H9 (cell line): Measurements from ENCODE around the gene CHPF. TPM values are rescaled to one million over a fixed set of nuclear protein-coding genes. Genes with fewer than 3 reads are reported as not detected.
A peak's percentile ranks its signal among the peaks of the same experiment; 100 is the strongest.

Source experiments
- DNase-seq: peaks from one replicate; pipeline ENCODE4 v3.0.0-alpha.2; 2017
- H2AFZ ChIP-seq: one replicate; pipeline ENCODE4 v1.6.1; 2013; ENCODE audit warnings: mild to moderate bottlenecking, low read length, control low read depth, moderate library complexity
- H2AK5ac ChIP-seq: 2 replicates; pipeline ENCODE4 v1.6.1; 2013; ENCODE audit warnings: low read length, control low read depth, mixed read lengths; ENCODE audit not compliant: insufficient read length
- H2BK120ac ChIP-seq: one replicate; pipeline ENCODE4 v1.6.1; 2013; ENCODE audit warnings: low read depth, mild to moderate bottlenecking, low read length, control low read depth, inconsistent platforms; ENCODE audit not compliant: poor library complexity, severe bottlenecking
- H2BK12ac ChIP-seq: 2 replicates; pipeline ENCODE4 v1.6.1; 2013; ENCODE audit warnings: low read length, control low read depth, mixed read lengths, low read depth; ENCODE audit not compliant: insufficient read length
- H2BK15ac ChIP-seq: 2 replicates; pipeline ENCODE4 v1.6.1; 2013; ENCODE audit warnings: low read depth, low read length, control low read depth
- H2BK20ac ChIP-seq: one replicate; pipeline ENCODE4 v1.6.1; 2013; ENCODE audit warnings: low read depth, mild to moderate bottlenecking, low read length, control low read depth, inconsistent platforms; ENCODE audit not compliant: poor library complexity, severe bottlenecking
- H2BK5ac ChIP-seq: 2 replicates; pipeline ENCODE4 v1.6.1; 2013; ENCODE audit warnings: low read length, control low read depth, mixed read lengths; ENCODE audit not compliant: insufficient read length
- H3K14ac ChIP-seq: 2 replicates; pipeline ENCODE4 v1.6.1; 2013; ENCODE audit warnings: low read length, control low read depth; ENCODE audit not compliant: insufficient read depth
- H3K18ac ChIP-seq: 2 replicates; pipeline ENCODE4 v1.6.1; 2013; ENCODE audit warnings: low read depth, mild to moderate bottlenecking, mixed read lengths, low read length, control low read depth; ENCODE audit not compliant: insufficient read length
- H3K23ac ChIP-seq: 2 replicates; pipeline ENCODE4 v1.6.1; 2013; ENCODE audit warnings: low read length, control low read depth, mixed read lengths, low read depth; ENCODE audit not compliant: insufficient read length
- H3K23me2 ChIP-seq: 2 replicates; pipeline ENCODE4 v1.6.1; 2013; ENCODE audit warnings: low read depth, mild to moderate bottlenecking, mixed read lengths, low read length, control low read depth; ENCODE audit not compliant: insufficient read length, poor library complexity, severe bottlenecking
- H3K27ac ChIP-seq: 2 replicates; pipeline ENCODE4 v1.5.1; 2013; ENCODE audit warnings: low read length, control low read depth, mixed read lengths, low read depth; ENCODE audit not compliant: insufficient read length
- H3K27me3 ChIP-seq: 2 replicates; pipeline ENCODE4 v1.6.1; 2013; ENCODE audit warnings: low read length, control low read depth, inconsistent platforms; ENCODE audit not compliant: insufficient read depth
- H3K4ac ChIP-seq: 2 replicates; pipeline ENCODE4 v1.6.1; 2013; ENCODE audit warnings: low read depth, mild to moderate bottlenecking, control low read depth, inconsistent platforms, low read length, moderate library complexity
- H3K4me1 ChIP-seq: 2 replicates; pipeline ENCODE4 v1.6.1; 2013; ENCODE audit warnings: low read length, control low read depth, inconsistent platforms; ENCODE audit not compliant: insufficient read depth
- H3K4me2 ChIP-seq: 2 replicates; pipeline ENCODE4 v1.6.1; 2013; ENCODE audit warnings: low read length, control low read depth, mixed read lengths; ENCODE audit not compliant: insufficient read length, insufficient read depth
- H3K56ac ChIP-seq: 2 replicates; pipeline ENCODE4 v1.6.1; 2013; ENCODE audit warnings: low read depth, mild to moderate bottlenecking, mixed read lengths, low read length, control low read depth; ENCODE audit not compliant: insufficient read length
- H3K79me1 ChIP-seq: 2 replicates; pipeline ENCODE4 v1.6.1; 2013; ENCODE audit warnings: low read depth, mild to moderate bottlenecking, moderate library complexity, low read length, control low read depth, inconsistent platforms; ENCODE audit not compliant: insufficient read depth, poor library complexity, severe bottlenecking
- H3K79me2 ChIP-seq: 2 replicates; pipeline ENCODE4 v1.6.1; 2013; ENCODE audit warnings: low read length, control low read depth, inconsistent platforms; ENCODE audit not compliant: insufficient read depth
- H3K9ac ChIP-seq: 2 replicates; pipeline ENCODE4 v1.6.1; 2013; ENCODE audit warnings: low read length, control low read depth, mixed read lengths; ENCODE audit not compliant: insufficient read length; ENCODE audit errors: extremely low read depth
- H3K9me3 ChIP-seq: one replicate; pipeline ENCODE4 v1.6.1; 2013; ENCODE audit warnings: low read depth, low read length, inconsistent platforms; ENCODE audit not compliant: control insufficient read depth
- H3T11ph ChIP-seq: one replicate; pipeline ENCODE4 v1.6.1; 2013; ENCODE audit warnings: mild to moderate bottlenecking, low read length, control low read depth, inconsistent platforms
- H4K20me1 ChIP-seq: one replicate; pipeline ENCODE4 v1.6.1; 2013; ENCODE audit not compliant: control insufficient read depth, insufficient read length, insufficient read depth
- H4K5ac ChIP-seq: 2 replicates; pipeline ENCODE4 v1.6.1; 2013; ENCODE audit warnings: low read depth, mild to moderate bottlenecking, mixed read lengths, low read length, control low read depth; ENCODE audit not compliant: insufficient read length
- H4K8ac ChIP-seq: replicated peaks from 2 replicates; pipeline ENCODE4 v1.6.1; 2013; ENCODE audit warnings: low read length, control low read depth, mixed read lengths, low read depth; ENCODE audit not compliant: insufficient read length
- H4K91ac ChIP-seq: 2 replicates; pipeline ENCODE4 v1.6.1; 2013; ENCODE audit warnings: low read depth, mild to moderate bottlenecking, moderate library complexity, mixed read lengths, low read length, control low read depth; ENCODE audit not compliant: insufficient read length
- H3K27ac Mint-ChIP-seq, 3 experiments: 2 replicates in 2 of 3; 3 replicates in 1 of 3; pipeline ENCODE4 v1.8.0; 2020 to 2021; ENCODE audit warnings: mixed read lengths in 3 of 3, mild to moderate bottlenecking in 1 of 3, moderate library complexity in 1 of 3
- H3K27me3 Mint-ChIP-seq: 2 replicates; pipeline ENCODE4 v1.8.0; 2021; ENCODE audit warnings: low read depth, mild to moderate bottlenecking, moderate library complexity, mixed read lengths
- H3K36me3 Mint-ChIP-seq, 3 experiments: 2 replicates in 2 of 3; 3 replicates in 1 of 3; pipeline ENCODE4 v1.8.0; 2020 to 2021; ENCODE audit warnings: low read depth in 3 of 3, mixed read lengths in 3 of 3; ENCODE audit not compliant: insufficient read depth in 1 of 3
- H3K4me1 Mint-ChIP-seq, 2 experiments: 2 replicates each; pipeline ENCODE4 v1.8.0; 2020; ENCODE audit warnings: mixed read lengths in 2 of 2
- H3K4me3 Mint-ChIP-seq, 2 experiments: 2 replicates in 1 of 2; 3 replicates in 1 of 2; pipeline ENCODE4 v1.8.0; 2020 to 2021; ENCODE audit warnings: mild to moderate bottlenecking in 2 of 2, mixed read lengths in 2 of 2, moderate library complexity in 1 of 2
- H3K9me3 Mint-ChIP-seq, 2 experiments: 2 replicates in 1 of 2; 3 replicates in 1 of 2; pipeline ENCODE4 v1.8.0; 2020; ENCODE audit warnings: mild to moderate bottlenecking in 2 of 2, mixed read lengths in 2 of 2, moderate library complexity in 1 of 2
- CTCF ChIP-seq: fragments of 200-600 bp; sonication (generic); conservative IDR thresholded peaks from 3 replicates; pipeline ENCODE4 v1.8.0; 2021; ENCODE audit warnings: antibody characterized with exemption, mild to moderate bottlenecking
- WGBS: extraction: QIAGEN DNeasy Blood & Tissue Kit; methylation state at CpG from one replicate; pipeline ENCODE4 v1.1.7; 2013; ENCODE audit warnings: missing lambda C conversion rate, low lambda C conversion rate, mixed read lengths; ENCODE audit not compliant: insufficient read length; ENCODE audit errors: extremely low coverage; 5-methylcytosine and 5-hydroxymethylcytosine counted together
- total RNA-seq: library from RNA; stranded (reverse); gene quantifications from 2 replicates; pipeline ENCODE4 v1.2.1, GENCODE V29; 2021

Gene CHPF
- total RNA-seq, 1 experiment from 2014 or later: 46.5 TPM

DNA sequence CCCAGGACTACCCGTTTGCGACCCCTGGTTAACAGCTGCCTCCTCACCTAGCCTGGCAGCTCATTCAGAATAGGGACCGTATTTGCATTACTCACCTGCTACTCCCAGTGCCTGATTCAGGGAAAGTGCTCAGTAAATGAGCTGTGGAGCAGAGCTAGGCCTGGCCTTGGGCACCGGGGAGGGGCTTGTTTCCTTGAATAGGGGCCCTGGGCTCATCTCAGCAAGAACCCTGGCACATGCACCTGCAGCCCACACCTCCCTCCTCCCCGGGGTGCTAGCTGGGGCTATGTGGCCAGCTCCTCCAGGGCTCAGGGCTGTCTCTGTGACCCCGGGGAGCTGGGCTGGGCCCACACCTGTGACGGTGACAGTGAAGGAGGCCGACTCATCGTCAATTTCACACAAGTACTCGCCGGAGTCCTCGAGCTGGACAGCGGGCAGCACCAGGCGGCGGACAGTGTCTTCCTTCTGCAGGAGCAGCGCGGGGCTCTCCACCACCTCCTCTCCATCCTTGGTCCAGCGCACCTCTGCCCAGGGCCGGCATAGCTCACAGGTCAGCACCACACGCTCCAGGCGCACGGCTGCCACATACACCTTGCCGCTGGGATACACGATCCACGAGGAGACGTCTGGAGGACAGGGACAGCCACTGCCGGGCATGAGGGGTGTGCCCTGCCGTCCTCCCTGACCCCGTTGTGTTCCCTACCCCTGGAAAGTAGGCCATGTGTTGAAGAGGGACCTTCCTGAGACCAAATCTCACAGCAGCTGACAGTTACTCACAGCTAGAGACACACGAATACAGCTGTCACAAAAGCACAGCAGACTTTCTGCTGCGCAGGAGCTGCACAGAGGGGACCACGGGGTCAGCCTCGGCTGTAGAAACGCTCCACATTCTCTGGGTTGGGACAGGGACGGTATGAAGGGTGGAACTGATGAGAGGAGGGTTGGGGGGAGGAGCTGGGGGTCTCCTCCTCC lies 18.7 kb upstream of the CHPF start:
- Histone ChIP-seq H4K20me1 (no peaks in the 10 kb centered on the region), H3K14ac (no peak overlapping the region; the same call in 1 of the 2 replicates), H3K27ac (no peak overlapping the region), H3K23me2 (no peaks in the 10 kb centered on the region), H3K56ac (no peak overlapping the region), H3K9me3 (no peaks in the 10 kb centered on the region), H2AFZ (no peak overlapping the region), H3K18ac (no peak overlapping the region), H4K8ac (no peak overlapping the region), H2BK15ac (no peak overlapping the region), H2AK5ac (no peak overlapping the region), H2BK20ac (no peak overlapping the region), H2BK12ac (no peak overlapping the region), H3K9ac (no peak overlapping the region), H2BK120ac (no peak overlapping the region), H4K5ac (no peak overlapping the region), H3K23ac (no peak overlapping the region), H3K4me2 (no peak overlapping the region), H3K4ac (no peak overlapping the region), H3K79me2 (no peaks in the 10 kb centered on the region), H3K79me1 (no peaks in the 10 kb centered on the region), H3K4me1 (peaks cover 26% of the 10 kb centered on the region; the same call in 1 of the 2 replicates), H3K27me3 (no peaks in the 10 kb centered on the region), H4K91ac (no peak overlapping the region), H3T11ph (no peak overlapping the region), H2BK5ac (no peak overlapping the region)
- peak overlapping the region in 1 of 2 experiments; percentile 17; a peak in 2 of 5 replicates for H3K4me3 Mint-ChIP-seq
- peaks cover 64 to 65% of the 10 kb centered on the region in 2 experiments for H3K4me1 Mint-ChIP-seq
- H3K27me3 Mint-ChIP-seq: no peaks in the 10 kb centered on the region; the same call in 1 of the 2 replicates
- peaks cover 35 to 71% (median 51%) of the 10 kb centered on the region in 3 experiments for H3K36me3 Mint-ChIP-seq
- no CpG with 5 or more reads among the region's 35 CpGs for WGBS
- no peaks in the 10 kb centered on the region; a peak in 2 of 5 replicates for H3K9me3 Mint-ChIP-seq
- no peak for TF ChIP-seq CTCF
- peak; percentile 65 for DNase-seq
- H3K27ac Mint-ChIP-seq: peak overlapping the region; percentile 70 to 96 (median 72); a peak in 6 of 7 replicates
